GM10266 (cell line): ENCODE data around the gene NUAK1.

ENCODE experiments used
- DNase-seq: peaks from one replicate; pipeline ENCODE4 v3.0.0; 2012; ENCODE audit errors: extremely low spot score
- TF ChIP-seq, protein P1 (sequence below): IDR thresholded peaks from 2 replicates; pipeline ENCODE4 v1.5.1; 2012; ENCODE audit warnings: mild to moderate bottlenecking, low read depth; ENCODE audit not compliant: control insufficient read depth, insufficient read depth; ENCODE audit errors: missing control alignments

NUAK1 gene

DNA sequence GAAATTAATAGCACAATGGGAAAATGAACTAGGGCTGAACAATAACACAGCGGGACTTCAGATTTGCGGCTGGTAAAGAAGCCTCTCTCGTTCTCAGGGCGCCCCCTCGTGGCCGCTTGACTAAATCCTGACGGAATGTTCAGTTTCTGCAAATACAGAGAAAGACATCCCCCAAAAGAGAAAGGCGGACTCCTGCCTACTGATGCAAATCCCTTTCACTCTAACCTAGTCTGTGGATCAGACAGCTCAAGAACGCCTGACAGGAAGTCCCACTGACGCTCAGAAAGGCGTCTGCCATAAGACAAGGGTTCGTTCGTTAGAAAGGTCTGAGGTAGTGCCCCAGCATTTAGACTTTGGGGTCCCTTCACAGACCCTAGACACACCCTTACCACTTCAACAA lies 2.5 kb downstream of the NUAK1 start:
- TF ChIP-seq, protein P1, sequence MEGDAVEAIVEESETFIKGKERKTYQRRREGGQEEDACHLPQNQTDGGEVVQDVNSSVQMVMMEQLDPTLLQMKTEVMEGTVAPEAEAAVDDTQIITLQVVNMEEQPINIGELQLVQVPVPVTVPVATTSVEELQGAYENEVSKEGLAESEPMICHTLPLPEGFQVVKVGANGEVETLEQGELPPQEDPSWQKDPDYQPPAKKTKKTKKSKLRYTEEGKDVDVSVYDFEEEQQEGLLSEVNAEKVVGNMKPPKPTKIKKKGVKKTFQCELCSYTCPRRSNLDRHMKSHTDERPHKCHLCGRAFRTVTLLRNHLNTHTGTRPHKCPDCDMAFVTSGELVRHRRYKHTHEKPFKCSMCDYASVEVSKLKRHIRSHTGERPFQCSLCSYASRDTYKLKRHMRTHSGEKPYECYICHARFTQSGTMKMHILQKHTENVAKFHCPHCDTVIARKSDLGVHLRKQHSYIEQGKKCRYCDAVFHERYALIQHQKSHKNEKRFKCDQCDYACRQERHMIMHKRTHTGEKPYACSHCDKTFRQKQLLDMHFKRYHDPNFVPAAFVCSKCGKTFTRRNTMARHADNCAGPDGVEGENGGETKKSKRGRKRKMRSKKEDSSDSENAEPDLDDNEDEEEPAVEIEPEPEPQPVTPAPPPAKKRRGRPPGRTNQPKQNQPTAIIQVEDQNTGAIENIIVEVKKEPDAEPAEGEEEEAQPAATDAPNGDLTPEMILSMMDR: peak; percentile 77
- DNase-seq: peak; percentile 77

DNA sequence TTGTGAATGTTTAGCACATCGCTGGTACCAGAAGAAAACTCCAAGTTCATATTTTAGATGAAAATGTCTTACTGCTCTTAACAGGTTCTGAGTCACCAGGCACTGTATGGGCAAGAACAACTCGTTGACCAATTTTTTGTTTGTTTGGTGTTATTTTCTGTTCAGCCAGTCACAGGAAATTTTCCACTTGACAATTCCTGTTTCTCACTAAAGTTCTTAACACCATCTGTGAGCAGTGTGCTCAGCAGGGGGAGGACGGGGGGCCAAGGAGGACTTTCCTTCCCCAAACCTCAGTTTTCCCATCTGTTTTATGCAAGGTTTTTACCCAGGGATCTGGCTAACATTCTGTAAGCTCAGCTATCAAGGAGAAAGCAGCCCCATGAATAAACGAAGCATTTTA lies 3.0 kb downstream of the NUAK1 start:
- DNase-seq: no peak
- TF ChIP-seq, protein P1: peak; percentile 3

DNA sequence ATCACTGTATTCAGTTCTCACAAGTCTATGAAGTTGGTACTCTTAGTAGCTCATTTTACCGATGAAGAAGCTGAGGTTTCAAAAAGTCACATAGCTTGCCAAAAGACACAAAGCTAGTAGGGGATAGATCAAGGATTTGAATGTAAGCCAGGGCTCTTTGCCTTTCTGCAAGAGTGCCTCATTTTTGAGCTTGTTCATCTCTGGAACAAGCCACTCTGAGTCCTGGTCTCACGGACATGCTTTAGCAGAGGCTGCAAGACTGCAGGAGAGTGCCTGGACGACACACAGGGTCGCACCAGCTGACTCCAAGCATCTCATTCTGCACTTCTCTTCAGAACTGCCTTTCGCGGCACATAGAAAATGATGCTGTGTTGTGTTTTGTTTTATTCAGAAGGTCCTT lies 3.7 kb downstream of the NUAK1 start:
- DNase-seq: no peak

DNA sequence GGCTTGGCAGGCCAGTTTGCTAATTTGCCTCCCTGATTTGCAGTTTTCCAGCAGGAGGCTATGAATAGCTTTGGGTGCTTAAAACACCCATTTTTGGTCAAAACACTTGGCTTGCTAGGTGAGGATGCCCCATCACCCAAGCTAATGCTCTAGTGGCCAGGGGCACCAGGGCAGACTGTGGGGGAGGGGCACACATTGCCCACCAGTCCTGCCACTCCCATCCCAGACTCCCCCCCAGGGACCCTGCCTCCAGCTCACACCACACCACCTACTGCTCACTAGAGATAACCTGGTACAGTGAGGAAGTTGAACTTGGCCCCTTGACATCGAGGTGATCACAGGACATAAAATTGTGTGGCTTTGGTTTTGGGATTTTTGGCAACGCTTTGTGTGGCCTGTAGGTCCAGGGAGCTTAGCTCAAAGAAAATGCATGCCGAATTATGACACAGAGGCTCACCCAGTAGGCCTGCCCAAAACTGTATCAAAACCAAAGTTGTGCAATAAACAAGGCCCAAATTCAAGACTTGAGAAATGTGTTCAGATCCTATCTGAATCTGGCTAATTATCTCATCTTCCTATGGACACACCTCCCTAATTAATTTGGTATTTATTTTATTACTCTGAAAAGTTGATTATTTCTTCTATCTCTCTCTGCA lies 4.3 kb downstream of the NUAK1 start:
- TF ChIP-seq, protein P1: no peak
- DNase-seq: no peak

More for the DNA sequence above, 3.7 kb downstream of the NUAK1 start:
- TF ChIP-seq, protein P1: no peak

DNA sequence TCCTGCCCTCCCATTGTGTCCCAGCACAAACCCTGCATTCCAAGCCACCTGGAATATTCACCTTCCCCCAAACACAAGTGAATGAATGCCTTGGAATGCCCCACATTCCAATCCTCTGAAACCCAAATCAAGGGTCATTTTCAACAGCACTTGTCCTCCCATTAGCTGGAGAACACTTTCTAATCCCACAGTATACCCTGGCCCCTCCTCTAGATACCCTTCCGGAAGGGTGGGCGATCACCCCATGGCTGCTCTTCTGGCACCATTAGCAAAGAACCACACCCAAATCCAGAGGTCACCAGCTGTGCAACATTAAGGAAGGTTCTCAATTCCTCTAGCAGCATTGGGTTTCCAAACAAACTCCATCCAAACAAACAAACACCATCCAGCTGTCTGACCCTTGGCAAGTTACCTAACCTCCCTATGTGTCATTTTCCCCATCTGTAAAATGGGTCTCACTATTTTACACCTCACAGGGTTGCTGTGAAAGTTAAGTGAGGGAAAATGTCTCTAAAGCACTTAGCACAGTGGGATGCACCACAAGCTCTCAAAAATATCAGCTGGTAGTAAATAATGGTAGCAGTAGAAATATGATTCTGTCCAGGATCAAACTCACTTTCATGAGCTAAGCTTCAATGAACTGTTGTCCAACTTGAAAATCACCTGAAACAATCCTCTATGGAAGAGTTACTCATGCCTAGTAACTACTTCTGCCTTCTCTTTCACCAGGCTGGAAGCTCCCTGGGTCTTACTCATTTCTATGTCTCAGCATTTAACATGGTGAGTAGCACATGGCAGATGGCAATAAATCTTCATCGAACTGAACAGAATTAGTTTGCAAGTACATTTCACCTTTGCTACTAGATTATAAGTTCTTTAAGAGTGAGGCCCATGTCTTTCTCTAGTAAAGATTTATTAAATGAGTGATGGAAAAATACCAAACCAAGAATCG lies 5.3 kb downstream of the NUAK1 start:
- DNase-seq: no peak
- TF ChIP-seq, protein P1: no peak

DNA sequence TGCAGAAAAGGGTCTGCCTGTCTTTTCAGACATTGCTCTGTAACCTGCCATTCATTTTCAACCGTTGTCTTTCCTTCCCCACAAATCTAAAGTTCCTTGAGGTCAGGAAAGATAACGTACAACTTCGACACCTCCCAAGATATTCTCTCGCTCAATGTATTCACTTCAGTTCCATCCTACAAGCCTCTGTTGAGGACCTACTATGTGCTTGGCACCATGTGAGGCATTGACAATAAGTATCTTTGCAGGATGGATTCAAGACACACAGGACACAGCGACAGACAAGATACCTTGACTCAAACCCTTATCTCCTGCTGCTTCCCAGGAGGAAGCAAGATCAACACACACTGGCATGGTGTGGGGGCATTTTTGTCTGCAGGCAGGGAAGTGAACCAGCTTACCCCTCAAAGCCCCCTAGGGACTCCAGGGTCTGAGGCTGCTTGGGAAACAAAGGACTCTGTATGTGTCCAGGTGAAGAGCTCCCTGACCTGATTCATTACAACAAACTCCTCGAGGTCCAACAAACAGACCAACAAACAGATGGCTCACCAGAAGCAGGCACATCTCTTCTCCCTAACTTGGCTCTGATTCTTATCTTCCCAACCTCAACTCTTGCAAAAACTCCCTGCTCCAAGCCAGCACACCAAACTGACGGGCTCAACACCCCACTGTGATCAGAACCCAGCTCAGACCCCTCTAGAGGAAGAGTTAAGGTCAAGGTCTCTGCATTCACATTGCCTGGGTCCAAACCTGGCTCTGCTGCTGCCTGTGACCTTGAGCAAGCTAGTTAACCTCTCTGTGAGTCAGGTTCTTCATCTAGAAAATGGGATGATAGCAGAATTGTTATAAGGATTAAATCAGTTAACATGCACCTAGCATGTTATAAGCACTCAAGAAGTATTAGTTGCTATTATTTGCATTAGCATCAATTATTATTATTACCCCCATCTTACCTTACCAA lies 6.3 kb downstream of the NUAK1 start:
- no peak for DNase-seq
- TF ChIP-seq, protein P1: no peak
